NCI-H1930 (cell line): ENCODE data around the gene SIDT2.

Source experiments
- DNase-seq, 2 experiments: peaks; one replicate each; lab custom pipeline; 2025; lab: John Stamatoyannopoulos, UW

Gene SIDT2

GRCh38 chr11:117189191-117189940, 10.8 kb downstream of the SIDT2 start:
- DNase-seq = no peak

GRCh38 chr11:117189941-117190544, 11.5 kb downstream of the SIDT2 start:
- DNase-seq = no peak

- no peak for DNase-seq
Measured at GRCh38 chr11:117191680-117192400, 13.3 kb downstream of the SIDT2 start.

- DNase-seq = no peak
Measured at GRCh38 chr11:117192401-117192875, 13.9 kb downstream of the SIDT2 start.

GRCh38 chr11:117193130-117194020, 14.8 kb downstream of the SIDT2 start:
- no peak for DNase-seq

GRCh38 chr11:117194267-117194666, 15.7 kb downstream of the SIDT2 start:
- no peak for DNase-seq

- no peak for DNase-seq
Measured at GRCh38 chr11:117195258-117195657, 16.7 kb downstream of the SIDT2 start.

GRCh38 chr11:117195761-117196160, 17.2 kb downstream of the SIDT2 start:
- DNase-seq = no peak

DNA sequence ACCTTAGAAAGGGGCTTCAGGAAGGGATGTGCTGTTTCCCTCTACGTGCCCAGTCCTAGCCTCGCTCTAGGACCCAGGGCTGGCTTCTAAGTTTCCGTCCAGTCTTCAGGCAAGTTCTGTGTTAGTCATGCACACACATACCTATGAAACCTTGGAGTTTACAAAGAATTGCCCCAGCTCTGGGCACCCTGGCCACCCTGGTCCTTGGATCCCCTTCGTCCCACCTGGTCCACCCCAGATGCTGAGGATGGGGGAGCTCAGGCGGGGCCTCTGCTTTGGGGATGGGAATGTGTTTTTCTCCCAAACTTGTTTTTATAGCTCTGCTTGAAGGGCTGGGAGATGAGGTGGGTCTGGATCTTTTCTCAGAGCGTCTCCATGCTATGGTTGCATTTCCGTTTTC, 18.5 kb downstream of the SIDT2 start:
- DNase-seq = no peak

GRCh38 chr11:117197516-117198456, 19.2 kb downstream of the SIDT2 start:
- no peak for DNase-seq

DNA sequence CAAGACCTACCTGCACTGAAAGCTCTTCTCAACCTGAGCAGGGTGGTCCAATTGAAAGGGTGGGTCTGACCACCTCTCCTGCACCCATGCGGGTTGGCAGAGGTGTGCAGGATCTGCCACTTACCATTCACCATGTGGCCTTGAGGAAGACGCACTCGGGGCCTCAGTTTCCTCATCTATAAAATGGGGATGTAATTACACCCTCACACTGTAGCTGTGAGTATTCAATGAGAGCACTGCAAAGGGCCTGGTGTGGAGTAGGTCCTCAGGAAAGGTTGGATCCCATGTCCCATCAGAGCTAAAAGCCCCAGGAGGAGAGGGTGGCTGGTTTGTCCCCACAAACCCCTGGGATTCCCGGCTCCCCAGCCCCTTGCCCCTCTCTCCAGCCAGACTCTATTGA, 20.1 kb downstream of the SIDT2 start:
- no peak for DNase-seq

DNA sequence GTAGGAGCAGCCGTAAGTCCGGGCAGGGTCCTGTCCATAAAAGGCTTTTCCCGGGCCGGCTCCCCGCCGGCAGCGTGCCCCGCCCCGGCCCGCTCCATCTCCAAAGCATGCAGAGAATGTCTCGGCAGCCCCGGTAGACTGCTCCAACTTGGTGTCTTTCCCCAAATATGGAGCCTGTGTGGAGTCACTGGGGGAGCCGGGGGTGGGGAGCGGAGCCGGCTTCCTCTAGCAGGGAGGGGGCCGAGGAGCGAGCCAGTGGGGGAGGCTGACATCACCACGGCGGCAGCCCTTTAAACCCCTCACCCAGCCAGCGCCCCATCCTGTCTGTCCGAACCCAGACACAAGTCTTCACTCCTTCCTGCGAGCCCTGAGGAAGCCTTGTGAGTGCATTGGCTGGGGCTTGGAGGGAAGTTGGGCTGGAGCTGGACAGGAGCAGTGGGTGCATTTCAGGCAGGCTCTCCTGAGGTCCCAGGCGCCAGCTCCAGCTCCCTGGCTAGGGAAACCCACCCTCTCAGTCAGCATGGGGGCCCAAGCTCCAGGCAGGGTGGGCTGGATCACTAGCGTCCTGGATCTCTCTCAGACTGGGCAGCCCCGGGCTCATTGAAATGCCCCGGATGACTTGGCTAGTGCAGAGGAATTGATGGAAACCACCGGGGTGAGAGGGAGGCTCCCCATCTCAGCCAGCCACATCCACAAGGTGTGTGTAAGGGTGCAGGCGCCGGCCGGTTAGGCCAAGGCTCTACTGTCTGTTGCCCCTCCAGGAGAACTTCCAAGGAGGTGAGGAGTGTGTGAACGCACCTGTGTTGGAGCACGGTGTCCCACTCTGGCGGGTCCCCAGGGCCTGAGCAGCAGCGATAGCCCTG, 20.7 kb downstream of the SIDT2 start, which contains the start of gene TAGLN:
Gene TAGLN, plus strand, starts transcription at position 318 of the 863 bp plus-strand sequence. CDS start 3,644 bp downstream, outside the sequence.
- DNase-seq = no peak

DNA sequence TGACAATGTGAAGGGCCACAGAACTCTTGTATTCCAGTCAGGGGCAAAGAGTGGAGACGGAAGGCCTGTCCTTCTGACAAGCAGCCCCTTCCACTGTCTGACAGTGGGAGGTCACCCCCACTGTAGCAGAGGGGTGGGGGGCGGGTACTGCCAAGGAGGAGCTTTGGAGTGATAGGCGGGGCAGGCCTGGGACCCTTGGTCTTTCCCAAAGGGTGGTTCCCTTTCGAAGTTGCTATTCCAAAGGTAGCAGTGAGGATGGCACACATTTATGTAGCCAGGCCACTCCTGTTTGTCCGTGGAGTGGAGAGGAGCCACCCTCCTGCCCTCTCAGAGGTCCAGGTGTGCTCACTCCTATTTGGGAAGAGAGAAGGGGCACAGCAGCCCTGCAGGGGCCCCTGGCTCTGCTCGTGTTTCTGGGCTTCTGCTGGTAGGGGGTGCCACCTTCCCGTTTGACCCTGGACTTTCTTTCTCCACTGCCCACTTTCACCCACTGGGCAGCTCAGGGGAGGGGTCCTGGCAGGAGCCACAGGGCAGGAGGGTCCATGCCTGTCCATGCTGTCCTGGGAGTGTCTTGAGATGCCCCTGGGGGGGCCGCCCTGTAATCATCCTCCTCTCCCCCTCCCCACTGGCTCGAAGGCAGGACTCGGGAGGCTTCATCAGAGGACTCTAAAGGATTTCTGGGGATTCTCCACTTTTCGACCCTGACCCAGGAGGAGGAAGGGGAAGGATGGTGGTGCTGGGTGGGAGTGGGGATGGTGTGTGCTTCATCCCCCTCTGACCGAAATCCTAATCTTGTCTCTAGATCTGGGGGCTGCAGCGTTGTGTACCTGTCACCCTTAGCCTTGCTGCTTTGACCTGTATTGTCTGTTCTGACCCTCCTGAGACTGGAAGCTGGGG, 21.6 kb downstream of the SIDT2 start:
- no peak for DNase-seq

- DNase-seq = no peak
Measured at GRCh38 chr11:117200813-117201657, 22.5 kb downstream of the SIDT2 start.

GRCh38 chr11:117201658-117202305, 23.2 kb downstream of the SIDT2 start:
- DNase-seq = no peak

DNA sequence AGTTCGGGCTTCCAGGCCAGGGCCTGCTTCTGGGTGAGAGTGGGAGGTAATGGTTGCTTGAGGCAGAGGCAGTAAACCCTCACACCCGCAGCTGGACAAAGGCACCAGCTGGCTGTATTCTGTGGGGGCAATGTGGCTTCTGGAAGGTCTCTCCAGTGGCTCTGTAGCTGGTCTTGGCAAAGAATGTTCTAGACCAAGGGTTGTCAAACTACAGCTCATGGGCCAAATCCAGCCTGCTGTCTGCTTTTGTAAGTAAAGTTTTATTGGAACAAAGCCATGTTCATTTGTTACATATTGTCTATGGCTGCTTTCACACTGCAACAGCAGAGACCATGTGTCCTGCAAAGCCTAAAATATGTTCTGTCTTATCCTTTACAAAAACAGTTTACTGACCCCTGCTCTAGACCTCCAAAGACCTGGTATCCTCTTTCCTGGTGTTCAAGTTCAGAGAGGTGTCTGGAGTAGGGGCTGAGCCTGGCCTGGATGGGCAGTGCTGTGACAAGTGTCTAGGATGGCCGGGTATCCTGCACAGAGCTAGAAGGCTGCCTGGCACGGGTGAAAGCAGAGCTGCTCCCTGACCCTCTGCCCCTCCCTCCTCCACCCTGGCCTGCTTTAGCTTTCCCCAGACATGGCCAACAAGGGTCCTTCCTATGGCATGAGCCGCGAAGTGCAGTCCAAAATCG, 24.0 kb downstream of the SIDT2 start:
- no peak for DNase-seq

DNA sequence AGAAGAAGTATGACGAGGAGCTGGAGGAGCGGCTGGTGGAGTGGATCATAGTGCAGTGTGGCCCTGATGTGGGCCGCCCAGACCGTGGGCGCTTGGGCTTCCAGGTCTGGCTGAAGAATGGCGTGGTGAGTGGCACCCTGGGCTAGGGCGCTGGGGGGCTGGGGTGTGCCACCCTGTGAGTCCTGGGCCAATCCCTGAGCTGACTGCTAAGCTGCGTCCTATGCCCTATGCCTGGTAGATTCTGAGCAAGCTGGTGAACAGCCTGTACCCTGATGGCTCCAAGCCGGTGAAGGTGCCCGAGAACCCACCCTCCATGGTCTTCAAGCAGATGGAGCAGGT, 24.5 kb downstream of the SIDT2 start:
- DNase-seq = no peak
